WTC11 (cell line): ENCODE results near the gene HPS3.

ENCODE experiments used
- ATF2 ChIP-seq: sonication (generic); formaldehyde crosslinking; IDR thresholded peaks from 2 replicates; pipeline ENCODE4 v1.8.1; 2022; ENCODE audit warnings: low read depth, missing genetic modification reagents, borderline replicate concordance
- CTCF ChIP-seq: fragments of 200-600 bp; IDR thresholded peaks from 2 replicates; pipeline ENCODE4 v1.8.0; 2022; ENCODE audit warnings: antibody characterized with exemption
- EMX1 ChIP-seq: fragments of 250-450 bp; sonication (Bioruptor Pico); IDR thresholded peaks from 2 replicates; pipeline ENCODE4 v1.8.0; 2021; ENCODE audit warnings: mild to moderate bottlenecking
- HMGXB4 ChIP-seq: sonication (generic); formaldehyde crosslinking; IDR thresholded peaks from 2 replicates; pipeline ENCODE4 v1.8.1; 2023; ENCODE audit warnings: mild to moderate bottlenecking, moderate library complexity, missing genetic modification reagents
- SMAD3 ChIP-seq: sonication (generic); formaldehyde crosslinking; IDR thresholded peaks from 2 replicates; pipeline ENCODE4 v1.8.0; 2022; ENCODE audit warnings: missing genetic modification reagents, mild to moderate bottlenecking, borderline replicate concordance
- USF1 ChIP-seq: sonication (generic); formaldehyde crosslinking; IDR thresholded peaks from 2 replicates; pipeline ENCODE4 v1.8.0; 2022; ENCODE audit warnings: mild to moderate bottlenecking, missing genetic modification reagents
- ZNF121 ChIP-seq: sonication (generic); formaldehyde crosslinking; IDR thresholded peaks from 2 replicates; pipeline ENCODE4 v1.8.0; 2023; ENCODE audit warnings: missing genetic modification reagents

GRCh38 chr3:149186721-149187120, 57.3 kb downstream of the HPS3 start:
- TF ChIP-seq ZNF121 (no peak), EMX1 (CRISPR knock-in tag) (no peak), USF1 (CRISPR knock-in tag) (no peak), HMGXB4 (CRISPR knock-in tag) (no peak), ATF2 (CRISPR knock-in tag) (no peak), CTCF (no peak), SMAD3 (no peak)
